ENCODE measurements around the gene NOXRED1.
A peak's percentile ranks its signal among the peaks of the same experiment; 100 is the strongest.
"Not testable (repeated sequence)": the region's sequence is repeated elsewhere in the genome, so short reads cannot be mapped to it uniquely, and the experiment has no call there.

NOXRED1 gene

GRCh38 chr14:77423423-77423822, at the start of gene NOXRED1:
Gene NOXRED1 (minus strand): TSS chr14:77423523. CDS start chr14:77422889, 634 bp downstream.
- no peak for DNase-seq

GRCh38 chr14:77470224-77470870, 47.0 kb upstream of the NOXRED1 start:
- DNase-seq: peak; percentile 15

- DNase-seq: peak; percentile 12
Observed at GRCh38 chr14:77469539-77469938, 46.2 kb upstream of the NOXRED1 start.

- DNase-seq: no peak
Observed at GRCh38 chr14:77469067-77469505, 45.8 kb upstream of the NOXRED1 start.

- no peak for DNase-seq
Observed at GRCh38 chr14:77467801-77468200, 44.5 kb upstream of the NOXRED1 start.

GRCh38 chr14:77459072-77459723, 35.9 kb upstream of the NOXRED1 start:
- DNase-seq: peak; percentile 32

- peak; percentile 59 for DNase-seq
Observed at GRCh38 chr14:77458249-77458950, 35.1 kb upstream of the NOXRED1 start.

GRCh38 chr14:77457522-77458248, 34.4 kb upstream of the NOXRED1 start, which contains the start of the genes AHSA1 and VIPAS39:
Gene AHSA1 (plus strand): TSS chr14:77458093. CDS start chr14:77458190, 97 bp downstream.
Gene VIPAS39 (minus strand): TSS chr14:77457601. CDS start chr14:77454102, 3,499 bp downstream.
- peak; percentile 100 for DNase-seq

GRCh38 chr14:77457115-77457521, 33.8 kb upstream of the NOXRED1 start:
- DNase-seq: no peak

GRCh38 chr14:77455966-77456640, 32.8 kb upstream of the NOXRED1 start:
- no peak for DNase-seq

- DNase-seq: no peak
Observed at GRCh38 chr14:77442196-77442595, 18.9 kb upstream of the NOXRED1 start.

GRCh38 chr14:77439861-77440260, 16.5 kb upstream of the NOXRED1 start:
- no peak for DNase-seq

GRCh38 chr14:77438596-77438995, 15.3 kb upstream of the NOXRED1 start:
- DNase-seq: no peak

- no peak for DNase-seq
Observed at GRCh38 chr14:77436042-77436441, 12.7 kb upstream of the NOXRED1 start.

GRCh38 chr14:77426396-77426795, 3.1 kb upstream of the NOXRED1 start:
- no peak for DNase-seq

- no peak for DNase-seq
Observed at GRCh38 chr14:77424862-77425261, 1.5 kb upstream of the NOXRED1 start.

- no peak for DNase-seq
Observed at GRCh38 chr14:77421201-77421600, 2.1 kb downstream of the NOXRED1 start.

GRCh38 chr14:77416836-77417235, 6.5 kb downstream of the NOXRED1 start:
- DNase-seq: no peak

- DNase-seq: not testable (repeated sequence)
Observed at GRCh38 chr14:77416098-77416497, 7.2 kb downstream of the NOXRED1 start.

GRCh38 chr14:77415403-77416030, 7.8 kb downstream of the NOXRED1 start:
- DNase-seq: not testable (repeated sequence)

GRCh38 chr14:77409131-77409533, 14.2 kb downstream of the NOXRED1 start:
- DNase-seq: peak; percentile 14

- no peak for DNase-seq
Observed at GRCh38 chr14:77407158-77407557, 16.2 kb downstream of the NOXRED1 start.

Data from NCI-H2171 treated with DMSO at 0.1 percent for 48 hours (cell line).